HG02642 (cell line): ENCODE results near the gene UGT1A9.

ENCODE experiments used
- ATAC-seq: cut with Tn5 transposase; IDR thresholded peaks from one replicate; pipeline ENCODE4 v1.9.1; 2021; ENCODE audit warnings: mild to moderate bottlenecking; ENCODE audit not compliant: unreplicated experiment, poor library complexity

The UGT1A9 gene

GRCh38 chr2:233754872-233755611, 83.3 kb downstream of the UGT1A9 start:
- ATAC-seq: no peak

GRCh38 chr2:233756429-233757081, 84.9 kb downstream of the UGT1A9 start:
- ATAC-seq: no peak

- ATAC-seq: no peak
These were observed 86.4 kb downstream of the UGT1A9 start for GRCh38 chr2:233758141-233758540.

DNA sequence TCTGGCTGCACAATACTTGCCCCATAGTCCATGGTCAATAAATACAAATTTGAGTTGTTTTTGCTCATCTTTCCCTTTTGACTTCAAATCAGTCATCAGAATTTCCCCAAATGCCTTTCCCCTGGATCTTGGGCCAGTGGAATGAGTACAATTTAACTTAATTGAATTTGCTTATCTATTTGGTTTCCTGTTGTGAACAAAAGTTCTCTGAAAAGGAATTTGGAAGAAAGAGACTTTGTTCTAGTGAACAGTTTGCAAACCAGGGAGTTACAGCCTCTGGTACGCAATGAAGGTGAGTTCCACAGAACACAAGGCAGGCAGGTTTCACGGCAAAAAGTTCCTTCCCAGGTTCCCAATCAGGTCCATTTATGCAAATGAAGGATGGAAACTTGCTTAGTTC, 87.2 kb downstream of the UGT1A9 start:
- no peak for ATAC-seq

DNA sequence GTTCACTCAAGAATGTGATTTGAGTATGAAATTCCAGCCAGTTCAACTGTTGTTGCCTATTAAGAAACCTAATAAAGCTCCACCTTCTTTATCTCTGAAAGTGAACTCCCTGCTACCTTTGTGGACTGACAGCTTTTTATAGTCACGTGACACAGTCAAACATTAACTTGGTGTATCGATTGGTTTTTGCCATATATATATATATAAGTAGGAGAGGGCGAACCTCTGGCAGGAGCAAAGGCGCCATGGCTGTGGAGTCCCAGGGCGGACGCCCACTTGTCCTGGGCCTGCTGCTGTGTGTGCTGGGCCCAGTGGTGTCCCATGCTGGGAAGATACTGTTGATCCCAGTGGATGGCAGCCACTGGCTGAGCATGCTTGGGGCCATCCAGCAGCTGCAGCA, 88.3 kb downstream of the UGT1A9 start, which contains the start of gene UGT1A1:
TSS of gene UGT1A1 (plus strand) at position 228 of the 400 bp plus-strand sequence. CDS start at position 246, 18 bp downstream.
- ATAC-seq: no peak

DNA sequence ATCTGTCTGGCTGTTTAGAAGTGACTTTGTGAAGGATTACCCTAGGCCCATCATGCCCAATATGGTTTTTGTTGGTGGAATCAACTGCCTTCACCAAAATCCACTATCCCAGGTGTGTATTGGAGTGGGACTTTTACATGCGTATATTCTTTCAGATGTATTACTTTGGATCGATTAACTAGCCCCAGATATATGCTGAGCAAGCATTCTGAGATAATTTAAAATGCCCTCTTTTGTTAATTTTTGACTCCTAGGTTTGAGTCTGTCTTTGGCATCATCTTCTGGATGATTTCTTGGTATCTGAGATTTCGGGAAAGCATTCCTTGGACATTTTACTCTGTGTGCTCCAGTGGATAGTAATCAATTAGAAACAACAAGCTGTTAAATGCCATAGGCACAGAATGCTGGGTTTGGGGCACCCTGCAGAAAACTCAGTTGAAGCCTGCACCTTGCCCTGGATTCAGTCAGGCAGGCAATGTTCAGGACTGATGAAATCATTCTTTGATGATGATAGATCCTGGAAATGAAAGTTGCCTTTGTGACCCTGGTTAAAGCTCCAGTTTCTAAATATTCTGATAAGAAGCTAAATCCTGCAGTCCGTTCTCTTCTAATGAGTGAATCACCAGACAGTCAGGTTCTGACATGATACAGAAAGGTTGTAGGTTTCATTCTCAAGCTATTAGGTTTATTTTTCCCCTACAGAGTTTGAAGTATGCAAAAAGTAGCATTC, 89.5 kb downstream of the UGT1A9 start:
- ATAC-seq: no peak

DNA sequence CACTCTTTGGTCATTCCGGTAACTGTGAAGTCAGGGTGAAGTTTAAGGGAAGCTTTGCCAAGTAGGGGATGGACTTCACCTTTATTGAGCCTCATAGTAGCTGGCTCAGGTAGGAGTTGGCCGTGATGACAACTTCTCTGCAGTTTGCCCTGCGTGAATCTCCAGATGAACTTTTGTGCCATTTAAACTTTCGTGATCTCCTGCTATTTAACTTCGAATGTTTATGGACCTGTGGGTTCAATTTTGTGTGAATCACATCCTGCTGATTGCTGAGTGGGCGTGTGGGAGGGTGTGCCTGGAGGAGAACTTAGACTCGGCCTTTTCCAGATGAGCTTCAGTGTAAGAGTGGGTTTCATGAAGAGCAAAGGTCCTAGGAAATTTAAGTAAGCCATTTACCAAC, 92.6 kb downstream of the UGT1A9 start:
- no peak for ATAC-seq

DNA sequence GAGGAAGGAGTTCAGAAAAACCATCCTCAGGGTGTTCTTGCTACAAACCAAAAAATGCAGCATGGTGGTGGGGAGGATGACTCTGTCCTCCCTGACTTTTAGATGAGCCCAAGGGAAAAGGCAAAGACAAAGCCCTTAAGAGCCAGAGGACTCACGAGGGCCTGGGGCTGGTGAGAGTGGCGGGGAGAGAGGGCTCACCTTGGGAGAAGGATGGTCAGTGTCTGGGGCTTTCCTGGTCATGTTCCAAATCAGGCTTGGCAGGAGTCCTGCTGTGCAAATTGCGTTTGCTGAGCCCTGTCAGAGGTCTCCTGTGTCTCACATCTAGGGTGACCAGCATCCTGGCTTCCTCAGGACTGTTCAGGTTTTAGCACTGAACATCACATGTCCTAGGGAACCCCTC, 93.1 kb downstream of the UGT1A9 start:
- no peak for ATAC-seq

DNA sequence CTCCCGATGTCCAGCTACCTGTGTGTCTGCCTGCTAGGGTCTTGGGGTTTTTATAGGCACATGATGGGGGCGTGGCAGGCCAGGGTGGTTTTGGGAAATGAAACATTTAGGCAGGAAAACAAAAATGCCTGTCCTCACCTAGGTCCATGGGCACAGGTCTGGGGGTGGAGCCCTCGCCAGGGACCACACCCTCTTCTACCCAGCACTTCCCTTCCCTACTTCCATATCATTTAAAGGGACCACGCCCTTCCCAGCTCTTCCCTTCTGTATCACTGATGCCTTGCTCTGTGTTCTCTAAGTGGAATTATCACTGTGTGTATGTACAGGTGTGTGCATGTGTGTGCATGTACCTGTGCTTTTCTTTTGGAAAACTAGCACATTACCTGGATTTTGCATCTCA, 94.7 kb downstream of the UGT1A9 start:
- ATAC-seq: no peak

DNA sequence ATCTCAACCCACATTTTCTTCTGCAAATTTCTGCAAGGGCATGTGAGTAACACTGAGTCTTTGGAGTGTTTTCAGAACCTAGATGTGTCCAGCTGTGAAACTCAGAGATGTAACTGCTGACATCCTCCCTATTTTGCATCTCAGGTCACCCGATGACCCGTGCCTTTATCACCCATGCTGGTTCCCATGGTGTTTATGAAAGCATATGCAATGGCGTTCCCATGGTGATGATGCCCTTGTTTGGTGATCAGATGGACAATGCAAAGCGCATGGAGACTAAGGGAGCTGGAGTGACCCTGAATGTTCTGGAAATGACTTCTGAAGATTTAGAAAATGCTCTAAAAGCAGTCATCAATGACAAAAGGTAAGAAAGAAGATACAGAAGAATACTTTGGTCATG, 96.4 kb downstream of the UGT1A9 start:
- ATAC-seq: no peak

GRCh38 chr2:233769260-233769659, 97.6 kb downstream of the UGT1A9 start:
- no peak for ATAC-seq

DNA sequence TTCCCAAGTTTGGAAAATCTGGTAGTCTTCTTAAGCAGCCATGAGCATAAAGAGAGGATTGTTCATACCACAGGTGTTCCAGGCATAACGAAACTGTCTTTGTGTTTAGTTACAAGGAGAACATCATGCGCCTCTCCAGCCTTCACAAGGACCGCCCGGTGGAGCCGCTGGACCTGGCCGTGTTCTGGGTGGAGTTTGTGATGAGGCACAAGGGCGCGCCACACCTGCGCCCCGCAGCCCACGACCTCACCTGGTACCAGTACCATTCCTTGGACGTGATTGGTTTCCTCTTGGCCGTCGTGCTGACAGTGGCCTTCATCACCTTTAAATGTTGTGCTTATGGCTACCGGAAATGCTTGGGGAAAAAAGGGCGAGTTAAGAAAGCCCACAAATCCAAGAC, 100.5 kb downstream of the UGT1A9 start:
- no peak for ATAC-seq

- no peak for ATAC-seq
These were observed 100.9 kb downstream of the UGT1A9 start for GRCh38 chr2:233772583-233772982.

DNA sequence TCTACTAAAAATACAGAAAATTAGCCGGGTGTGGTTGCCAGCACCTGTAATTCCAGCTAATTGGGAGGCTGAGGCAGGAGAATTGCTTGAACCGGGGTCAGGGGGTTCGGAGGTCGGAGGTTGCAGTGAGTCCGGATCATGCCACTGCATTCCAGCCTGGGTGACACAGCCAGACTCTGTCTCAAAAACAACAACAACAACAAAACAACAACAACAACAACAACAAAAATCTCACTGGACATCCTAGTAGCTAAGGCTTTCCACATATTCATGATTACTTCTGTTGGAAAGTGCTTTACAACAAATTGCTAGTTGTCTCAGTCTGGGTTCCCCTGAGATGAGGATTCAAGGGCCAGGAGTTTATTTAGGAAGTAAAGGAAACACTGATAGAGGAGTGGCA, 102.2 kb downstream of the UGT1A9 start:
- ATAC-seq: no peak

GRCh38 chr2:233775414-233775813, 103.7 kb downstream of the UGT1A9 start:
- no peak for ATAC-seq

DNA sequence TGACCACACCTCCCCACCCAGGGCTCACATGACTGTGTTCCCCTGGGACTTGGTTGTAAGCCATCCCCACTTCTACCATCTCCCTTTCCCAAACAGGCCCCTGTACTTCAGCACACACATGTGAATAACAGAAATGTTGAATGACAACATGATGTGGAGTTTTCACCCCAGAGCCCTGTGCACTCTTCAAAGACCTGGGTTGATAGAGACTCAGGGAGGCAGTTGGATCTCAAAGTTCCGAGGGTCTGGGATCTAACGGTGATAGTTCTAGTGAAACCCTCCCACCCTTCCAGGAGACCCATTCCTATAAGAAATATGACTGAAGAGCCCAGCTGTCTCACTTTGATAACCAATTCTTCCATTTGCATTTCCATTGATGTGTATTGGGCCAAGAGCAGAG, 106.3 kb downstream of the UGT1A9 start, which contains the start of gene MROH2A:
TSS of gene MROH2A (plus strand) at position 301 of the 400 bp plus-strand sequence. CDS start 1,029 bp downstream, outside the sequence.
- ATAC-seq: no peak

- ATAC-seq: no peak
These were observed 108.0 kb downstream of the UGT1A9 start for GRCh38 chr2:233779722-233780121.

- ATAC-seq: no peak
These were observed 109.1 kb downstream of the UGT1A9 start for GRCh38 chr2:233780771-233781170.

- ATAC-seq: no peak
These were observed 117.9 kb downstream of the UGT1A9 start for GRCh38 chr2:233789554-233789953.

- ATAC-seq: no peak
These were observed 119.6 kb downstream of the UGT1A9 start for GRCh38 chr2:233791151-233791882.
